ENCODE results near the gene DNAH9.

DNA sequence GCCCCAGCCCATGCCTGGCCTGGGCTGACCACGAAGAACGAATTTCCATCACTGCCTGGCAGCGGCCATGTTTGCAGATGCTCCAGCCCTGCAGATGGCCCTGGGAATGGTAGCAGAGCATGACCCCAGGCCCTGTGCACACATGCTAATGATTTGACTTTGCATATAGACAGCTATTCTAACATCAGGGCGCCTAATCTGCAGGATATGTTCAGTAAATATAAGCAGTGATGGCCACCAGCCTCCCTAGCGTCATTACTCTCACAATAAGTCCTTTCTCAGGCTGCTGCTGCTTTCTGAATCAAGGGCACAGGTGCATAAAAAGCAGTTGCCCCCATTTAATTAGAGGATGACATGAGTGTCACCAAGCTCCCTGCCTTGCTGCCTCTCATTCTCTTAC is 24.2 kb downstream of the DNAH9 start:
- TF ChIP-seq EZH2 (IDR thresholded peaks at IDR 0.05; ENCODE audit: borderline replicate concordance, low read depth, low read length, severe bottlenecking): no peak
- TF ChIP-seq, protein P1, sequence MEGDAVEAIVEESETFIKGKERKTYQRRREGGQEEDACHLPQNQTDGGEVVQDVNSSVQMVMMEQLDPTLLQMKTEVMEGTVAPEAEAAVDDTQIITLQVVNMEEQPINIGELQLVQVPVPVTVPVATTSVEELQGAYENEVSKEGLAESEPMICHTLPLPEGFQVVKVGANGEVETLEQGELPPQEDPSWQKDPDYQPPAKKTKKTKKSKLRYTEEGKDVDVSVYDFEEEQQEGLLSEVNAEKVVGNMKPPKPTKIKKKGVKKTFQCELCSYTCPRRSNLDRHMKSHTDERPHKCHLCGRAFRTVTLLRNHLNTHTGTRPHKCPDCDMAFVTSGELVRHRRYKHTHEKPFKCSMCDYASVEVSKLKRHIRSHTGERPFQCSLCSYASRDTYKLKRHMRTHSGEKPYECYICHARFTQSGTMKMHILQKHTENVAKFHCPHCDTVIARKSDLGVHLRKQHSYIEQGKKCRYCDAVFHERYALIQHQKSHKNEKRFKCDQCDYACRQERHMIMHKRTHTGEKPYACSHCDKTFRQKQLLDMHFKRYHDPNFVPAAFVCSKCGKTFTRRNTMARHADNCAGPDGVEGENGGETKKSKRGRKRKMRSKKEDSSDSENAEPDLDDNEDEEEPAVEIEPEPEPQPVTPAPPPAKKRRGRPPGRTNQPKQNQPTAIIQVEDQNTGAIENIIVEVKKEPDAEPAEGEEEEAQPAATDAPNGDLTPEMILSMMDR (IDR thresholded peaks at IDR 0.05; ENCODE audit: borderline replicate concordance, extremely low read depth, low read length, poor library complexity, severe bottlenecking): no peak

Data from DND-41 (cell line).